HepG2 (cell line): ENCODE results near the gene FAM228B. TPM values are rescaled to one million over a fixed set of nuclear protein-coding genes. Genes with fewer than 3 reads are reported as not detected.

Experiments
- CC2D1A ChIP-seq: sonication (generic); formaldehyde crosslinking; IDR thresholded peaks from 2 replicates; pipeline ENCODE4 v1.8.1; 2023; ENCODE audit warnings: mild to moderate bottlenecking, missing genetic modification reagents
- ETV5 ChIP-seq: IDR thresholded peaks from 2 replicates; pipeline ENCODE4 v1.6.1; 2018; ENCODE audit warnings: missing biosample characterization, missing genetic modification reagents, inconsistent platforms, borderline replicate concordance
- GZF1 ChIP-seq: sonication (generic); formaldehyde crosslinking; IDR thresholded peaks from 2 replicates; pipeline ENCODE4 v1.5.1; 2020; ENCODE audit warnings: mild to moderate bottlenecking, missing genetic modification reagents
- HDAC1 ChIP-seq: sonication (generic); formaldehyde crosslinking; IDR thresholded peaks from 2 replicates; pipeline ENCODE4 v1.5.1; 2020; ENCODE audit warnings: mild to moderate bottlenecking, missing genetic modification reagents
- HHEX ChIP-seq: IDR thresholded peaks from 2 replicates; pipeline ENCODE4 v1.6.1; 2016; ENCODE audit warnings: control low read depth
- JUNB ChIP-seq: sonication (generic); formaldehyde crosslinking; IDR thresholded peaks from 2 replicates; pipeline ENCODE4 v1.8.0; 2022; ENCODE audit warnings: missing genetic modification reagents, mild to moderate bottlenecking, borderline replicate concordance
- KLF15 ChIP-seq: sonication (generic); formaldehyde crosslinking; IDR thresholded peaks from 2 replicates; pipeline ENCODE4 v1.8.1; 2023; ENCODE audit warnings: borderline replicate concordance, mild to moderate bottlenecking, inconsistent platforms, missing genetic modification reagents, mixed read lengths
- MEF2D ChIP-seq: sonication (generic); formaldehyde crosslinking; IDR thresholded peaks from 2 replicates; pipeline ENCODE4 v1.5.1; 2020; ENCODE audit warnings: mild to moderate bottlenecking, missing genetic modification reagents
- NCOA2 ChIP-seq: sonication (generic); formaldehyde crosslinking; IDR thresholded peaks from 2 replicates; pipeline ENCODE4 v1.8.0; 2022; ENCODE audit warnings: inconsistent platforms
- PAX8 ChIP-seq: sonication (generic); formaldehyde crosslinking; IDR thresholded peaks from 2 replicates; pipeline ENCODE4 v1.8.0; 2022; ENCODE audit warnings: mild to moderate bottlenecking, missing genetic modification reagents, borderline replicate concordance
- PHF5A ChIP-seq: IDR thresholded peaks from one replicate; pipeline ENCODE4 v1.6.1; 2018; ENCODE audit warnings: low read depth, missing genetic modification reagents; ENCODE audit not compliant: unreplicated experiment
- PRPF4 ChIP-seq: fragments of 200-400 bp; formaldehyde crosslinking; IDR thresholded peaks from 2 replicates; pipeline ENCODE4 v1.6.1; 2016; ENCODE audit warnings: low read length, low read depth; ENCODE audit not compliant: poor library complexity, severe bottlenecking
- SOX6 ChIP-seq, 2 experiments: fragments of 450-650 bp in 1 of 2; sonication (generic) in 1 of 2; formaldehyde crosslinking in 1 of 2; IDR thresholded peaks; 2 replicates each; pipeline versions ENCODE4 v1.4.0 to v1.6.1; 2017 to 2020; ENCODE audit warnings: antibody characterized with exemption in 1 of 2, mild to moderate bottlenecking in 1 of 2, missing genetic modification reagents in 1 of 2
- SRY ChIP-seq: sonication (generic); formaldehyde crosslinking; IDR thresholded peaks from 2 replicates; pipeline ENCODE4 v1.8.0; 2022; ENCODE audit warnings: mild to moderate bottlenecking, missing genetic modification reagents
- XBP1 ChIP-seq: sonication (generic); formaldehyde crosslinking; IDR thresholded peaks from 2 replicates; pipeline ENCODE4 v1.5.0; 2020; ENCODE audit warnings: missing genetic modification reagents
- ZBTB38 ChIP-seq: sonication (generic); formaldehyde crosslinking; IDR thresholded peaks from 2 replicates; pipeline ENCODE4 v1.5.1; 2020; ENCODE audit warnings: mild to moderate bottlenecking, missing genetic modification reagents
- ZNF251 ChIP-seq: sonication (generic); formaldehyde crosslinking; IDR thresholded peaks from 2 replicates; pipeline ENCODE4 v1.9.0; 2021; ENCODE audit warnings: mild to moderate bottlenecking, missing genetic modification reagents
- ZNF317 ChIP-seq: sonication (generic); formaldehyde crosslinking; IDR thresholded peaks from 2 replicates; pipeline ENCODE4 v1.5.0; 2020; ENCODE audit warnings: mild to moderate bottlenecking, missing genetic modification reagents
- ZNF33A ChIP-seq: sonication (generic); formaldehyde crosslinking; IDR thresholded peaks from 2 replicates; pipeline ENCODE4 v1.5.1; 2020; ENCODE audit warnings: missing genetic modification reagents, mild to moderate bottlenecking, moderate library complexity, borderline replicate concordance
- ZNF44 ChIP-seq: sonication (generic); formaldehyde crosslinking; IDR thresholded peaks from 2 replicates; pipeline ENCODE4 v1.5.1; 2020; ENCODE audit warnings: mild to moderate bottlenecking, missing genetic modification reagents
- ZNF569 ChIP-seq: sonication (generic); formaldehyde crosslinking; IDR thresholded peaks from 2 replicates; pipeline ENCODE4 v1.5.0; 2020; ENCODE audit warnings: mild to moderate bottlenecking, missing genetic modification reagents, moderate library complexity, borderline replicate concordance
- ZNF598 ChIP-seq: sonication (generic); formaldehyde crosslinking; IDR thresholded peaks from 2 replicates; pipeline ENCODE4 v1.5.1; 2020; ENCODE audit warnings: mild to moderate bottlenecking, missing genetic modification reagents, borderline replicate concordance
- ZNF7 ChIP-seq: IDR thresholded peaks from 2 replicates; pipeline ENCODE4 v1.6.1; 2016; ENCODE audit warnings: missing biosample characterization, missing genetic modification reagents
- ZNF781 ChIP-seq: sonication (generic); formaldehyde crosslinking; IDR thresholded peaks from 2 replicates; pipeline ENCODE4 v1.5.1; 2020; ENCODE audit warnings: borderline replicate concordance, mild to moderate bottlenecking, missing genetic modification reagents; ENCODE audit errors: not compliant biosample characterization
- polyA plus RNA-seq, 8 experiments: library from polyadenylated mRNA; depleted of rRNA in 3 of 8; stranded (reverse) in 7 of 8; unstranded in 1 of 8; fragments of >200 nt; fragmentation: Illumina TruSeq in 4 of 8; extraction: Trizol in 4 of 8; gene quantifications; 2 replicates each; pipeline versions ENCODE4 v1.2.1 to v1.2.3, GENCODE V29; 2011 to 2016; ENCODE audit warnings: low read depth in 4 of 8, missing spikeins in 1 of 8, mixed read lengths in 1 of 8; ENCODE audit not compliant: insufficient read depth in 1 of 8
- total RNA-seq, 5 experiments: library from RNA; depleted of rRNA; stranded (reverse); fragments of >200 nt; fragmentation: Illumina TruSeq; extraction: Trizol; gene quantifications; 2 replicates each; pipeline ENCODE4 v1.2.3, GENCODE V29; 2016; ENCODE audit warnings: low read depth in 1 of 5
- TF ChIP-seq, protein P1 (sequence below): sonication (generic); formaldehyde crosslinking; conservative IDR thresholded peaks from 2 replicates; pipeline ENCODE4 v1.4.0; 2020; ENCODE audit warnings: missing genetic modification reagents
- TF ChIP-seq, protein P2 (sequence below): sonication (generic); formaldehyde crosslinking; IDR thresholded peaks from 2 replicates; pipeline ENCODE4 v1.4.0; 2020; ENCODE audit warnings: mild to moderate bottlenecking, missing genetic modification reagents
- TF ChIP-seq, protein P3 (sequence below), 2 experiments: fragments of 450-650 bp in 1 of 2; sonication (generic) in 1 of 2; formaldehyde crosslinking; IDR thresholded peaks; 2 replicates each; pipeline versions ENCODE4 v1.5.0 to v1.8.0; 2020 to 2022; ENCODE audit warnings: mild to moderate bottlenecking in 1 of 2, missing genetic modification reagents in 1 of 2

The FAM228B gene
- total and polyA plus RNA-seq, 2 of the 13 experiments (the other 11 are each of a cell fraction or from before 2014, with no cell fraction given) = 0.79 to 1.1 TPM

DNA sequence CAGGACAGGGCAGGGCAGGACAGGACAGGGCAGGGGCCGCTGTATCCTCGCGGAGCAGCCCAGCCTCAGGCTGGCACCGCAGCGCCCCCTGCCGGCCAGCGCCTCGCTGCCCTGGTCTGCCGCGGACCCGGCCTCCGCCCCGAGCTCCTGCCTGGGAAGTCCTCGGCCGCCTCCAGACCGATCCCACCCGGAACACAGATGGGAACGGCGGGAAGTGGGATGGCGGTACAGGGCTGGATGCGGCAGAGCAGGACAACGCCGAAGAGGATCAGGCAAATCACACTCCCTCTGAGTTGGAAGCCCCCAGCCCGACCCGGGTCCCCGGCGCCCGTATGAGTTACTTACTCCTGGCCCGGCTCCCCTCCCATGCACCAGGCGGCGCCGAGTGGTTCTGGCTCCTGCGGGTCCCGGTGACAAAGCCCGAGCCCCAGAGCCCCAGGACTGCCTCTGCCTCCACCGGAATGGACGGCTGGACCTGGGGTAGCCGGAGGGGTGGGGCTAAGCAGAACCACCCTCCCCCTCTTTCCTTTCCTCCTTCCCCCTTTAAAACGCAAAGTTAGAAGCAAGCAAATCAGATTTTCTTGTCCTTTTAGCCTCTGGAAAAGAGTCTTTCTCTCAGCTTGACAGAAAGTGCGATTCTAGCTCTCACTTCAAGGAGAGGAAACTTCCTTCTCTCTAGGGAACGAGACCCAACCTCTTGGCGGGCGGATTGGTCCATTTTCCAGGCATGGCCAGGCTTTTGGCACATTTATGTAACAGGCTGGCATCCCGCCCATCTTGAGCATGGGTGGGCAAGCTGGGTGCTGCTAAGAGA, 38.7 kb upstream of the FAM228B start, which contains the start of gene TP53I3 (continued):
- no peak for TF ChIP-seq SOX6 (IDR thresholded peaks at IDR 0.05)
- TF ChIP-seq SOX6 (CRISPR knock-in tag; IDR thresholded peaks at IDR 0.05) = peak; percentile 73
- TF ChIP-seq ZNF44 (CRISPR knock-in tag) = no peak; the same call in 1 of the 2 replicates
- TF ChIP-seq ZNF781 (CRISPR knock-in tag) = no peak
- no peak for TF ChIP-seq CC2D1A (CRISPR knock-in tag)
- peak; percentile 92 for TF ChIP-seq SRY (CRISPR knock-in tag)
- 0 out of 2 replicates have a peak, but pooled peaks have one; percentile 73 for TF ChIP-seq ZNF33A
- TF ChIP-seq ZNF7 (CRISPR knock-in tag) = no peak; the same call in 1 of the 2 replicates
- TF ChIP-seq HDAC1 (CRISPR knock-in tag) = peak; percentile 89
- 0 out of 2 replicates have a peak, but pooled peaks have one; percentile 97 for TF ChIP-seq PAX8 (CRISPR knock-in tag)
- 0 out of 2 replicates have a peak, but pooled peaks have one; percentile 20 for TF ChIP-seq ZNF569 (CRISPR knock-in tag)
- TF ChIP-seq KLF15 = no peak; the same call in 1 of the 2 replicates
- peak; percentile 45; the same call in 1 of the 2 replicates for TF ChIP-seq ZNF598 (CRISPR knock-in tag)
- TF ChIP-seq, protein P1, sequence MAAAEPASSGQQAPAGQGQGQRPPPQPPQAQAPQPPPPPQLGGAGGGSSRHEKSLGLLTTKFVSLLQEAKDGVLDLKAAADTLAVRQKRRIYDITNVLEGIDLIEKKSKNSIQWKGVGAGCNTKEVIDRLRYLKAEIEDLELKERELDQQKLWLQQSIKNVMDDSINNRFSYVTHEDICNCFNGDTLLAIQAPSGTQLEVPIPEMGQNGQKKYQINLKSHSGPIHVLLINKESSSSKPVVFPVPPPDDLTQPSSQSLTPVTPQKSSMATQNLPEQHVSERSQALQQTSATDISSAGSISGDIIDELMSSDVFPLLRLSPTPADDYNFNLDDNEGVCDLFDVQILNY (CRISPR knock-in tag) = no peak
- 0 out of 2 replicates have a peak, but pooled peaks have one; percentile 17 for TF ChIP-seq NCOA2
- TF ChIP-seq GZF1 (CRISPR knock-in tag) = no peak
- TF ChIP-seq JUNB (CRISPR knock-in tag) = no peak
- no peak; the same call in 1 of the 2 replicates for TF ChIP-seq MEF2D (CRISPR knock-in tag)
- no peak for TF ChIP-seq PHF5A (CRISPR knock-in tag)
- no peak for TF ChIP-seq HHEX (CRISPR knock-in tag)
- TF ChIP-seq, protein P2, sequence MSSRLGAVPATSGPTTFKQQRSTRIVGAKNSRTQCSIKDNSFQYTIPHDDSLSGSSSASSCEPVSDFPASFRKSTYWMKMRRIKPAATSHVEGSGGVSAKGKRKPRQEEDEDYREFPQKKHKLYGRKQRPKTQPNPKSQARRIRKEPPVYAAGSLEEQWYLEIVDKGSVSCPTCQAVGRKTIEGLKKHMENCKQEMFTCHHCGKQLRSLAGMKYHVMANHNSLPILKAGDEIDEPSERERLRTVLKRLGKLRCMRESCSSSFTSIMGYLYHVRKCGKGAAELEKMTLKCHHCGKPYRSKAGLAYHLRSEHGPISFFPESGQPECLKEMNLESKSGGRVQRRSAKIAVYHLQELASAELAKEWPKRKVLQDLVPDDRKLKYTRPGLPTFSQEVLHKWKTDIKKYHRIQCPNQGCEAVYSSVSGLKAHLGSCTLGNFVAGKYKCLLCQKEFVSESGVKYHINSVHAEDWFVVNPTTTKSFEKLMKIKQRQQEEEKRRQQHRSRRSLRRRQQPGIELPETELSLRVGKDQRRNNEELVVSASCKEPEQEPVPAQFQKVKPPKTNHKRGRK (CRISPR knock-in tag) = no peak; the same call in 1 of the 2 replicates
- TF ChIP-seq ETV5 = peak; percentile 48; the same call in 1 of the 2 replicates
- TF ChIP-seq ZBTB38 (CRISPR knock-in tag) = peak; percentile 81
- no peak for TF ChIP-seq ZNF317 (CRISPR knock-in tag)
- TF ChIP-seq PRPF4 = no peak
- TF ChIP-seq, protein P3, sequence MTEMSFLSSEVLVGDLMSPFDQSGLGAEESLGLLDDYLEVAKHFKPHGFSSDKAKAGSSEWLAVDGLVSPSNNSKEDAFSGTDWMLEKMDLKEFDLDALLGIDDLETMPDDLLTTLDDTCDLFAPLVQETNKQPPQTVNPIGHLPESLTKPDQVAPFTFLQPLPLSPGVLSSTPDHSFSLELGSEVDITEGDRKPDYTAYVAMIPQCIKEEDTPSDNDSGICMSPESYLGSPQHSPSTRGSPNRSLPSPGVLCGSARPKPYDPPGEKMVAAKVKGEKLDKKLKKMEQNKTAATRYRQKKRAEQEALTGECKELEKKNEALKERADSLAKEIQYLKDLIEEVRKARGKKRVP (CRISPR knock-in tag; IDR thresholded peaks at IDR 0.05) = peak in 1 of 2 experiments; percentile 30; a peak in 1 of 4 replicates
- TF ChIP-seq ZNF251 (CRISPR knock-in tag) = 0 out of 2 replicates have a peak, but pooled peaks have one; percentile 8
- no peak for TF ChIP-seq XBP1
